Gastrocnemius medialis (tissue), 4 donors: ENCODE measurements around the gene RPS5.
A peak's percentile ranks its signal among the peaks of the same experiment; 100 is the strongest.

Source experiments
- CTCF ChIP-seq, 5 experiments: fragments of 450-650 bp in 3 of 5; fragments of 200-600 bp in 2 of 5; sonication (generic) in 2 of 5; IDR thresholded peaks in 4 of 5; conservative IDR thresholded peaks in 1 of 5; 1 replicate in 4 of 5; 2 replicates in 1 of 5; pipeline ENCODE4 v1.5.1; 2016 to 2019; ENCODE audit warnings: antibody characterized with exemption in 5 of 5, mild to moderate bottlenecking in 3 of 5, moderate library complexity in 3 of 5
- POLR2A ChIP-seq, 2 donors: fragments of 450-650 bp; IDR thresholded peaks; one replicate each; pipeline ENCODE4 v1.6.1; 2017; ENCODE audit warnings: antibody characterized with exemption in 2 of 2, mild to moderate bottlenecking in 2 of 2, moderate library complexity in 2 of 2

DNA sequence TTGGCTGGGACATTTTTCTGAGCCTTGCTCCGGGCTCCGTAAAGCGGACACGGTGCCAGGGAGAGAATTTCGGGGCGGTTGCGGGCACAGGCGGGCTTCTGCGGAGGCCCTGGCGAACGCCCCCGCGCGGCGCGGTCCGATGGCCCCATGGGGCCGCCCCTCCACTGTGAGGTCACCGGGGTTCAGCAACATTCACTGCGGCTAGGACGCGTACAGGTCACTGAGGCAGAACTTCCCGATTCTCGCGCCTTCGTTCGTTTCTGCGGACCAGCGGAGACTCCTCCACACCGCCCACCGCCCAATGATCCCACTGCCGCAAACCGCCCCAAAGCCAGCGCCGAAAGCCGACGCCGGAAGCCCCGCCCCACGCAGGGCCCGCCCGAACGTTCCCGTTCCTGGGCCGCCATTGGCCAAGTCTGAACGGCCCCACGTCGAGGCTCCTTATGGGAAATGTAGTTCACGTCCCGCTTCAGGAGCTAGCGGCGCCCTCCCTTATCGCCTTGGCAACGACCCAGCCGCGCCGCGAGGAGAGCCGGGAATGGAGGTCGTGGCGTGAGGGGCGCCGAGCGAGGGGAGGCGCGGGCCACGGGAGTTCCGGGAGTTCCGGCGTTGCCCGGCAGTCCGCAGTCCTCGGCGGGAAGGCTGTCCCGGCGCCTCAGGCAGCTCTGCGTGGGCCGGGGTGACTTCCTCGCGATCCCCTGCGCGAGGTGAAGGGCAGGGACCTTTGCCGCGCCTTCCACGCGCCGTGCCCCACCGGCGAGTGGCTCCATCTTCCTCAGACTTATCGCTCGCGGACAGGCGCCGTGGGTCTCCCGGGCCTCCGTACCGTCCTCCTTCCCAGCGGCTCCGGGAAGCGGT is 21.3 kb downstream of the RPS5 start, which contains the start of gene ZNF584:
- TF ChIP-seq CTCF (IDR thresholded peaks at IDR 0.05 in 4 of 5, conservative IDR thresholded peaks at IDR 0.05 in 1 of 5) (peak in 1 of 5 experiments; percentile 5), POLR2A (IDR thresholded peaks at IDR 0.05) (peak; percentile 83 to 89)
